Bone marrow (tissue), 2 donors: Measurements from ENCODE around the gene TOMM22.

ENCODE experiments used
- DNase-seq, 2 donors: peaks; one replicate each; lab custom pipeline; 2025; lab: John Stamatoyannopoulos, UW

The TOMM22 gene

GRCh38 chr22:38715176-38715764 is 33.5 kb downstream of the TOMM22 start:
- DNase-seq: no peak

GRCh38 chr22:38715852-38716251 is 34.1 kb downstream of the TOMM22 start:
- no peak for DNase-seq

- no peak for DNase-seq
Observed at GRCh38 chr22:38716271-38716670, 34.5 kb downstream of the TOMM22 start.

GRCh38 chr22:38716826-38717225 is 35.1 kb downstream of the TOMM22 start:
- no peak for DNase-seq

- no peak for DNase-seq
Observed at GRCh38 chr22:38717244-38717643, 35.5 kb downstream of the TOMM22 start.

GRCh38 chr22:38718414-38718813 is 36.7 kb downstream of the TOMM22 start:
- DNase-seq: no peak

- DNase-seq: no peak
Observed at GRCh38 chr22:38719196-38719595, 37.4 kb downstream of the TOMM22 start.

- no peak for DNase-seq
Observed at GRCh38 chr22:38720350-38720749, 38.6 kb downstream of the TOMM22 start.

GRCh38 chr22:38721551-38721950 is 39.8 kb downstream of the TOMM22 start:
- no peak for DNase-seq

- no peak for DNase-seq
Observed at GRCh38 chr22:38724176-38724575, 42.4 kb downstream of the TOMM22 start.

GRCh38 chr22:38724926-38725571 is 43.3 kb downstream of the TOMM22 start:
- DNase-seq: peak in 1 of 2 donors; percentile 25

- DNase-seq: no peak
Observed at GRCh38 chr22:38725900-38726655, 44.3 kb downstream of the TOMM22 start.

GRCh38 chr22:38727123-38727522 is 45.4 kb downstream of the TOMM22 start:
- no peak for DNase-seq

- no peak for DNase-seq
Observed at GRCh38 chr22:38727530-38728451, 46.0 kb downstream of the TOMM22 start.

GRCh38 chr22:38728871-38729796 is 47.4 kb downstream of the TOMM22 start:
- DNase-seq: no peak

GRCh38 chr22:38729946-38730345 is 48.2 kb downstream of the TOMM22 start:
- DNase-seq: no peak

- no peak for DNase-seq
Observed at GRCh38 chr22:38730411-38730871, 48.7 kb downstream of the TOMM22 start.

GRCh38 chr22:38731703-38732161 is 50.0 kb downstream of the TOMM22 start:
- DNase-seq: no peak

GRCh38 chr22:38732251-38732815 is 50.6 kb downstream of the TOMM22 start:
- DNase-seq: no peak

- DNase-seq: no peak
Observed at GRCh38 chr22:38733329-38733723, 51.6 kb downstream of the TOMM22 start.
